Measurements from ENCODE around the gene SERPIND1. TPM values are rescaled to one million over a fixed set of nuclear protein-coding genes. Genes with fewer than 3 reads are reported as not detected.
A peak's percentile ranks its signal among the peaks of the same experiment; 100 is the strongest.

Gene SERPIND1
- total and polyA plus RNA-seq, 2 of the 8 experiments (the other 6 are each of a cell fraction or from before 2014, with no cell fraction given) = not detected

GRCh38 chr22:20803696-20804324 lies 29.9 kb downstream of the SERPIND1 start:
- Histone ChIP-seq H3K9me3 (ENCODE audit: insufficient read depth in 2 of 2, low read depth in 1 of 2, low read length in 1 of 2) (no peaks in the 10 kb centered on the region), H4K20me1 (replicated peaks in 1 of 2; ENCODE audit: control insufficient read depth in 1 of 2, insufficient read depth in 2 of 2, low read length in 2 of 2) (peaks cover 0 to 4% of the 10 kb centered on the region in 2 experiments), H2BK12ac (ENCODE audit: low read depth, low read length) (no peak overlapping the region), H3K4me1 (replicated peaks in 1 of 4; ENCODE audit: control insufficient read depth in 3 of 4, insufficient read depth in 4 of 4, low read length in 3 of 4) (no peaks in the 10 kb centered on the region; a peak in 1 of 7 replicates), H2AFZ (ENCODE audit: low read length) (no peak overlapping the region), H2BK120ac (replicated peaks; ENCODE audit: low read depth, low read length) (no peak overlapping the region), H4K91ac (replicated peaks; ENCODE audit: insufficient read length, low read length) (no peak overlapping the region), H3K18ac (ENCODE audit: extremely low read depth, low read length) (no peak overlapping the region), H3K23me2 (ENCODE audit: low read depth, low read length) (no peaks in the 10 kb centered on the region), H3K9ac (replicated peaks in 1 of 4; ENCODE audit: extremely low read depth in 1 of 4, low read depth in 3 of 4, low read length in 3 of 4) (no peak overlapping the region), H3K27ac (ENCODE audit: low read depth, low read length) (no peak overlapping the region), H4K5ac (ENCODE audit: insufficient read length, low read depth, low read length) (no peak overlapping the region), H2BK5ac (ENCODE audit: low read depth, low read length) (no peak overlapping the region), H2BK15ac (ENCODE audit: low read length) (no peak overlapping the region), H3K14ac (ENCODE audit: insufficient read length) (no peak overlapping the region), H3K4ac (replicated peaks; ENCODE audit: insufficient read length, low read depth, low read length) (no peak overlapping the region), H2BK20ac (ENCODE audit: low read length) (no peak overlapping the region), H3K4me3 (ENCODE audit: extremely low read depth in 1 of 4, insufficient read depth in 2 of 4, low read depth in 3 of 4, low read length in 4 of 4) (no peak overlapping the region), H3K4me2 (ENCODE audit: insufficient read depth in 1 of 2, low read depth in 2 of 2, low read length in 2 of 2) (no peak overlapping the region), H3K79me2 (ENCODE audit: control insufficient read depth in 1 of 2, insufficient read depth in 2 of 2, low read length in 2 of 2) (no peaks in the 10 kb centered on the region), H3K27me3 (replicated peaks in 1 of 4; ENCODE audit: control insufficient read depth in 3 of 4, extremely low read depth in 1 of 4, insufficient read depth in 3 of 4, low read length in 3 of 4) (no peaks in the 10 kb centered on the region), H3K23ac (ENCODE audit: insufficient read length) (no peak overlapping the region), H3K56ac (replicated peaks; ENCODE audit: insufficient read length, low read depth, low read length) (no peak overlapping the region), H3K79me1 (ENCODE audit: low read depth, low read length) (no peaks in the 10 kb centered on the region), H2AK5ac (ENCODE audit: low read depth, low read length) (no peak overlapping the region), H4K8ac (ENCODE audit: extremely low read depth, insufficient read depth, low read length) (no peak overlapping the region), H3K36me3 (ENCODE audit: control insufficient read depth in 2 of 4, insufficient read depth in 4 of 4, low read length in 3 of 4) (peaks cover 0 to 8% (median 5%) of the 10 kb centered on the region in 4 experiments; a peak in 2 of 8 replicates)
- 83% methylated on average over 11 of the region's 11 CpGs; no CpG with 5 or more reads in 1 of the 2 experiments for WGBS, 2 experiments (ENCODE audit: extremely low coverage in 1 of 2, insufficient coverage in 1 of 2, insufficient read length in 1 of 2, insufficient replicate concordance in 2 of 2, low coverage in 1 of 2, low lambda C conversion rate in 2 of 2, missing lambda C conversion rate in 1 of 2)
- CTCF ChIA-PET (ENCODE audit: partially characterized antibody) = interaction anchor here (0.6 to 2.9 kb wide), 29 partner anchors 9 to 396 kb away, joined by 3 to 17 read pairs (median 5); partner anchors contain the start of genes PI4KA and SNAP29
- TF ChIP-seq EGR1 (IDR thresholded peaks at IDR 0.05; ENCODE audit: borderline replicate concordance, low read depth, low read length) (no peak), SP4 (IDR thresholded peaks at IDR 0.05; ENCODE audit: low read length) (no peak), RNF2 (IDR thresholded peaks at IDR 0.05; ENCODE audit: borderline replicate concordance, low read depth, low read length, missing control alignments, poor library complexity, severe bottlenecking) (no peak), SP2 (IDR thresholded peaks at IDR 0.05; ENCODE audit: low read length) (no peak), CTCF (IDR thresholded peaks at IDR 0.05; ENCODE audit: control extremely low read depth in 1 of 3, insufficient read depth in 1 of 3, low read depth in 1 of 3, low read length in 3 of 3) (peak; percentile 79 to 89 (median 80)), SIN3A (conservative IDR thresholded peaks at IDR 0.05 in 1 of 2, IDR thresholded peaks at IDR 0.05 in 1 of 2; ENCODE audit: low read depth in 1 of 2, low read length in 2 of 2) (peak in 1 of 2 experiments; percentile 65; a peak in 1 of 4 replicates), RAD21 (IDR thresholded peaks at IDR 0.05 in 1 of 2, conservative IDR thresholded peaks at IDR 0.05 in 1 of 2; ENCODE audit: low read depth in 2 of 2, low read length in 2 of 2) (peak; percentile 86 to 92), POLR2A (IDR thresholded peaks at IDR 0.05; ENCODE audit: control extremely low read depth in 1 of 2, low read depth in 2 of 2, low read length in 2 of 2) (no peak), EZH2 (IDR thresholded peaks at IDR 0.05; ENCODE audit: low read depth, low read length, severe bottlenecking) (no peak)
- POLR2A ChIA-PET (ENCODE audit: partially characterized antibody) = no interaction called here
- FAIRE-seq (no peak), DNase-seq (ENCODE audit: low read depth in 1 of 2, low spot score in 2 of 2) (peak; percentile 29 to 71)

All from H1 (cell line).